HCEC 1CT (cell line): ENCODE data around the gene MRAS.
A peak's percentile ranks its signal among the peaks of the same experiment; 100 is the strongest.
"Not testable (repeated sequence)": the region's sequence is repeated elsewhere in the genome, so short reads cannot be mapped to it uniquely, and the experiment has no call there.

ENCODE experiments used
- DNase-seq: peaks from one replicate; pipeline ENCODE4 v3.0.0-alpha.2; 2017

Gene MRAS

DNA sequence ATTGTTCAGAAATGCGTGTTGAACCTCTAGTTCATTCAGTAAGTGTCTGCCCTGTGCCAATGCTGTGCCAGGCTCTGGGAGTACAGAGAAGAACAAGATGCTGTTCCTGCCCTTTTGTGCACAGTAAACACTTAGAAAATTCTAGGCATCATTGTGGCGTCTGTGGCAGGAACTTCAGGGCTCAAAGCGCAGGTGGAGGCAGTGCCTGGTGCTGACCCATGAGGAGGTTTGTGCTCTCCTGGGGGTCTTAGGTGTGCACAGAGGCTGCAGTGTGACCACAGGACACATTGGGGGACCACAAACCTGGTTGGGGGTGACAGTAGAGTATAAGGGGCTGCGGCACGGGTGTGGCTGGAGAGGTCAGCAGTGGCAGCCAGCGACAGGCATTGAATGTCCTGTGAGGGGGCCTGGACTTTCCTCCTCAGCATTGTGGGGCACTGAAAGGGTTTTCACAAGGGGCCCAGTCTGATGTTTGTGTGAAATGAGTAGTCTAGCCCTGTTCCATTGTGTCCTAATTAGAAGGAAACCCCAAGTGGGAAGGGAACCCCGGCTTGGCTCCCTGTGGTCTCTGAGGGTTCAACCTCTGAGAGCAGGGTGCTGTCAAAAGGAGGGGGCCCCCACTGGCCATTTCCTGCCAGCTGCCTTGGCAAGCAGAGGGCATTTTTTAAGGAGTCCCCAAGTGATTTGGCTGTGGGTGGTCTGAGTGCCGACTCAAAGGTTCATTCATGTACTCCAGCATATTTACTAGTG, 20.9 kb downstream of the MRAS start:
- DNase-seq, result no peak

DNA sequence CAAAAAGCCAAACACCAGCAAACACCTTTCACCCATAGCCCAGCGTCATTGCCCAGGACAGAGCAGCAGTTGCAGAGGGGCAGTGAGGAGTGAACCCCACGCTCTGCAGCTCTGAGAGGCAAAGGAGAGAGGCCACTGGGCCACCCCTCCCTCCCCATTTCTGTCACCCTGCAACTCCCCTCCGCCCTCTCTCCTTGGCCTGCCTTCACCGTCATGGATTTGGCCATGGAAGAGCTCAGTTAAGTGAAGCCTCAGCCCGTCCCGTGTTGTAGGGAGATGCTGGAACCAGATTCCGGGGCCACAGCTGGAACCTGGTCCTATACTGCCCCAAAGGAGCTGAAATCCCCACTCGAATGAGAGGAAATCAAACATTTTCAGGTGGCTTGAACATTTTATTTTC, 21.9 kb downstream of the MRAS start:
- no peak for DNase-seq

DNA sequence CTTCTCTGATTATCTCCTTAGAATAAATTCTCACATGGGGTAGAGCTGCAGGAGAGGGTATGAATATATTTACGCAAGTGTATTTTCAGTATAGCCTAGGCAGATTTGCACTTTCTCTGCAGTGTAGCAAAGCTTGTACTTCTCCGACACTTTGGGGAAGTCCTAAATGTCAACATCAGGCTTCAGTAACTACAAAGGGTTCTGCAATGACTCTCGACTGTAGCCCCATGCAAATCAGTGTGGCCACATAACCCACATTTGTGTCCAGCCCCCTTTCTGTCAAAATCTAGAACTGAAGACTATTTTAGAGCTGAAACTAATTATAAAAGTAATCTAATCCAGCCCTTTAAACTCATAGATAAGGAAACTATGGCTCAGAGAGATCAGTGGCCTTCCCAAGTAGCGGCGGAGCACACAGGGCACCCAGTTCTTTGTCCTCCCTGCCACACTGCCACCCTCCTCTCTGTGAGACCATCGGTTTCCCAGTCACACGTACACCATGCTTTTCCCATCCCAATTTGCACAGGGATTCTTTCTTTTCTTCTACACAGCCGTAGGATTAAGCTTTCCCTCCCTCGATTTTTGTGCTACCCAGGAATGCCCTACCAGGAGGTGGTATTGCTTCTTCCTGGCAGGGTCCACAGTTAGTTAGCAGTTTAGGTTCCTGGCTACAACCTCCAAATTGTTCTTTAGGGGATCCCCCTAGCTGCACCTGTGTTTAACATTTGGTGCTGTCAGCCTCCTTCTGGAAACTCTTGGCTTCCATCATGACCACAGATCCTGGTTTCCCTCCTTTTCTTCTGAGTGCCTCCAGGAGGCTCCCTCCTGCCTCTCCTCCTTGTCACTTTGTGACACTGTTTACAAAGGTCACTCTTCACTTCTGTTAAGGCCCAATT, 22.9 kb downstream of the MRAS start:
- no peak for DNase-seq

DNA sequence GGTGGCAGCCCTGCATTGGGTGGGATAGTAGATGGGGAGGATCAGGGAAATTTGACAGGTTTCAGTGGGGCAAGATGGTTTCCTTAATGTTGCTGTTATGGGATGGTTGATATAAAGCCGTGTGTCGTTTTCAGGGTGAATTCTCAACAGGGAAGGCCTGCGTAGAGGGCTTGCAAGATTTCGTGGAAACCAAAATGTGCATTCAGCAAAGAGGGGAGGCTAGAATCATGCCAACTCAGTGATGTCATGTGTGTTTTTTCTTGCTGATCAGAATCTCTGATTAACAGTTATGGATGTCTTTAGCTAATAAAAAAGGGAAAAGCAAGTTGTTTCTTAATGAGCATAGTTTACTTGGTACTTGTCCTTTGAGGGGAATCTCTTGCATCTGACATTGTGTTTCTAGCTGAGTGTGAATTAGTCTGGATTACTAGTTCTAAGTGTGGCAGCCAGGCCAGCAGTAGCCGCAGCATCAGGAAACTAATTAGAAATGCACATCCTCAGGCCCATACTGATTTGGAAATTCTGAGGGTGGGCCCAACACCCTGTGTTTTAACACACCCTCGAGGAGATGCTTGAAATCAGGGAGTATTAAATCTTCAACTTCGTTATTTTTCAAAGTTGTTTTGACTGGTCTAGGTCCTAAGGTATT, 24.8 kb downstream of the MRAS start:
- no peak for DNase-seq

- no peak for DNase-seq
These were observed 25.3 kb downstream of the MRAS start for GRCh38 chr3:138373736-138374094.

DNA sequence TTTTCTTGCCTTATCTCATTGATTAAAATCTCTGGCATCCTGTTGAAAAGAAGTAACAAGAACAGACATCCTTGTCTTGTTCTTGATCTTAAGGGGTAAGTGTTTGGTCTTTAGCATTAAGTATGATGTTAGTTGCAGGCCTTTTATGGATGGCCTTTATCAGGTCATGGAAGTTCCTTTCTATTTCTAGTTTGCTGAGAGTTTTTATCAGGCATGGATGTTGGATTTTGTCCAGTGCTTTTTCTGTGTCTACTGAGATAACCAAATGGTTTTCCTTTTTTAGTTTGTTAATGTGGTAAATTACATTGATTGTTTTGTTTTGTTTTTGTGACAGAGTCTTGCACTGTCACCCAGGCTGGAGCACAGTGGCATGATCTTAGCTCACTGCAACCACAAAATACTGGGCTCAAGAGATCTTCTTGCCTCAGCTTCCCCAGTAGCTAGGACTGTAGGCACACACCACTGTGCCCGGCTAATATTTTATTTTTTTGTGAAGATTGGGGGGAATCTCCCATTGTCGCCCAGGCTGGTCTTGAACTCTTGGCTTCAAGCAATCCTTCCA, 26.3 kb downstream of the MRAS start:
- no peak for DNase-seq

GRCh38 chr3:138375447-138375846, 27.1 kb downstream of the MRAS start:
- DNase-seq, result no peak

GRCh38 chr3:138376663-138377062, 28.3 kb downstream of the MRAS start:
- DNase-seq, result no peak

- DNase-seq, result not testable (repeated sequence)
These were observed 28.8 kb downstream of the MRAS start for GRCh38 chr3:138377212-138377611.

DNA sequence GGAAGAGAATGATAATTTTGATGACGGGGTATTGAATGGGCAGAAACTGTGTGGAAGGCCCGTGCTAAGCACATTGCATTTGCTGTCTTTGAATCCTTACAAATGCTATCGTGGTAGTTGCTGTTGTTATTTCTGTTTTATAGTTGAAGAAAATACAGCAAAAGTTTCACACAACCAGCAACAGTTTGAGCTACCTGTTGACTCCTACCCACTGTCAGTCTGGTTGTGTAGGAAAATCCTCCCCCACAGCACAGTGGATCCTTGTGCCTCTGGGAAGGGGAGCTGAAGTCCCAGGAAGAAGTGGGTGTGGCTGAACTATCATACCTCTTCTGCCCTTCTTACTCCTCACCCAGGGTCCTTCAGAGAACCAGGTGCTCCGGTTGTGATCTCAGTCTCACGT, 29.4 kb downstream of the MRAS start:
- no peak for DNase-seq

DNA sequence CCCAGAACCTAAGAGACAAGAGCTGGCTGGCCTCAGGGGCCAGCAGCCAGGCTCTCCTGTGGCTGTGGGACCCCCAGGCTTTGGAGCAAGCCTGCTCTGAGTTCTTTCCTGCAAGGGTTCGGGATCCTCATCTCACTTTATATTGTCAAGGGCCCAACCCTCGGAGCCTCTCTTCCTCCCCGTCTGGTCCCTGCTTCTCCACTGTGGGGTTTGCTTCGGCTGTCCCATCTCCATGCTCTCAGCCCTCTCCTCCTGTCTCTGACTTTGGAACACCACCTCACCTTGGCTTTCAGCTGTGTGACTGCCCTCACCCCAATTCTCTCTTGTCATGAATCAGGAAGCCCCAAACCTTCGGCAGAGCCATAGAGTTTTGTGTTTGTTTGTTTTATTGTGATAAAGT, 30.0 kb downstream of the MRAS start:
- no peak for DNase-seq

DNA sequence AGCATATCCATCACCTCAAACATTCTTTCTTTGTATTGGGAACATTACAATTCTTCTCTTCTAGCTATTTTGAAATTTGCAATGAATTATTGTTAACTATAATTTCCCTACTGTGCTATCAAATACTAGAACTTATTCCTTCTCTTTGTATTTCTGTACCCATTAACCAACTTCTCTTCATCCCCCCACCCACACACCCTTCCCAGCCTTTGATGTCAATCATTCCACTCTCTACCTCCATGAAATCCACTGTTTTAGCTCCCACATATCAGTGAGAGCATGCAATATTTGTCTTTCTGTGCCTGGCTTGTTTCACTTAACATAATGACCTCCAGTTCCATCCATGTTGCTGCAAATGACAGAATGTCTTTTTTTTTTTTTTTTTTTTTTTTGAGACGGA, 30.6 kb downstream of the MRAS start:
- no peak for DNase-seq

- DNase-seq, result no peak
These were observed 33.1 kb downstream of the MRAS start for GRCh38 chr3:138381413-138381901.

DNA sequence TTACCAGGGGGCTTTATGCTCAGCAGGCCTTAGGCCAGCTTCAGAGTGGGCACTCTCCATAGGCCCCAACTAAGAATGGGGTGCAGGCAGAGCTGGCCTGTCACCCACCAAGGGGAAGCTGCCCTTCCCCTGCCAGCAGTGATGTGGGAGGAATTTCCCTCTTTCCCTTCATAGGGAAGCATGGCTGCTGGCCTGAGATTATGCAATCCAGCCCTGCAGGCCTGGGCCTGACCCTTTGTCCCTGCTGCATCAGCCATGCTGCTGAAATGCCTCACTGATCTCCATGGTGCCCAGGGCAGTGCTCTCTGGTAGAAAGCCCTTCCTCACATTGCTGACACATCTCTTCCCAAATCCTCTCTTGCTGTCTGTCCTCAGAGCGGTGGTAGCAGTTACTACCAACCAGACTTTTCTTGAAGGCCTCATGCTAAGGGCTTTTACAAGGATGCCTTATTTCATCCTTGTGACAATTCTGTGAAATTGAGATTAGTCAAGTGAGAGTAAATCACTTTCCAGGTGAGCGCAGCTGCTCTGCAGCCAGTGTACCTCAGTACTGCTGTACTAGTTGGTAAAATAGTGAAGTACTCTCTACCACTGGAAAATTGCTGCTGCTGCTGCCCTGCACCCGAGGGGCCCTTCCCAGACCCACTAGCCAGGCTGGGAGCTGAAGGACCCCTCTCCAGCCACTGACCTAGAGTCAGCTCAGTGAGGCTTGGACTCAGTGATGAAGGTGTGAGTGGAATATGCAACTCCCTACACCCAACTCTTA, 33.8 kb downstream of the MRAS start:
- peak; percentile 32 for DNase-seq

DNA sequence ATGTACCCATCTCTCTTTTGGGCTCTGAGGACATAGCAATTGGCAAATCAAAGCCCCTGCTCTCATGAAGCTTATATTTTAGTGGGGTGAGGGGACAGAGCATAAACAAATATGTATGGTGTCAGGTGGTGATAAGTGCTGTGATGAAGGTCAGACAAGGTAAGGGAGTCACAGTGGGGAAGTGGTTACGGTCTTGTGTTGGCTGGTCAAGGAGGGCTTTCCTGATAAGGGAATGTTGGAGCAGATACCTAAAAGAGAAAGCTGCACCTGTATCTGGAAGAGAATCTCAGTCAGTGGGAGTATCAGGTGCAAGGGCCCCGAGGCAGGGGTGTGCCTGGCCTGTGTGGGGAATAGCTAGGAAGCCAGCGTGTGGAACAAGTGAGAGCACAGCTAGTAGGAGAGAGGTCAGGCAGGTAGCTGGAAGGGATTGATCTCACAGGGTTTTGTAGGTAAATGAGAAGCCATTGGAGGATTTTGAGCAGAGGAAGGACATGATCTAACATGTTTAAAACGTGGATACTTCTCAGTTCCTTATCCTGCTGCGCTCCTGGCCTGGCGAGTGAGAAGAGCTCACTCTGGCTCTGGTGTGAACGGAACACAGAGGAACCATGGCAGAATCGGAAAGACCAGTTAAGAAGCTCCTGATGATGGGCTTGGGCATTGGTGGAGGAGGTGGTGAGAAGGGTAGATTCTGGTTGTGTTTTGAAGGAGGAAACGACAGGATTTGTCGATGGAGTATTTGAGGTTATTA, 35.5 kb downstream of the MRAS start:
- no peak for DNase-seq

GRCh38 chr3:138384531-138384930, 36.2 kb downstream of the MRAS start:
- no peak for DNase-seq

DNA sequence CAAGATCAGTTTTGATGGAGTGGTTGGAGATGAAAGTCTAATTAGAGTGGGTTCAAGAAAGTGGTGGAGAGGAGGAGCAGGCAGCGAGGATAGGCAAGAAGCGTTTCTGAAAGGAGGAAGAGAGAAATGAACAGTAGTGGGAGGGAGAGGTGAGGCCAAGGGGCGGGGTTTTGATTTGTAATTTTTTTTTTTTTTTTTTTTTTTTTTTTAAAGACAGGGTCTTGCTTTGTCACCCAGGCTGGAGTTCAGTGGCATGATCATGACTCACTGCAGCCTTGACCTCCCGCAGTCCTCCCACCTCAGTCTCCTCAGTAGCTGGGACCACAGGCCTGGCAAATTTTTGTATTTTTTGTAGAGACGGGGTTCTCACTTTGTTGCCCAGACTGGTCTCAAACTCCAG, 36.6 kb downstream of the MRAS start:
- no peak for DNase-seq

DNA sequence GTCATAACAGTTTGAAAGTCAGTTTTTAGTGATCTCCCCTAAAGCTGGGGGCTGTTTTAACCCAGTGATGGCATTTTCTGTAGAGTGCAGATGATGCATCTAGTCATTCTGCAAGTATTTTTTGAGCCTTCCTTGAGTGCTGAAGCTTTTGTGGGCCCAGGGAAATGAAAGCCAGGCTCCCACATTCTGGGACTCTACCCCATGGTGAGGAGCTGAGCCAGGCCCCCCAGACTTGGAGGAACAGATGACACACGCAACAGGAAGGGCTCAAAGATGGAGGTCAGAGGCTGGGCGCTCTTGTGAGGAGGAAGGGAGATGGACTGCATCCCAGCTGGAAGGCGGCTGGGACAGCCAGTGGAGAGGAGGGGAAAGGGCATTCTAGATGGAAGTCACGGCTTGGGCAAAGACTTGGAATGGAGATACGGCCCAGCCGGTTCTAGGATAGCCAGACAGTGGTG, 40.8 kb downstream of the MRAS start:
- DNase-seq, result no peak

- peak; percentile 74 for DNase-seq
These were observed 41.6 kb downstream of the MRAS start for GRCh38 chr3:138389841-138390581.

- DNase-seq, result no peak
These were observed 42.2 kb downstream of the MRAS start for GRCh38 chr3:138390582-138390932.

DNA sequence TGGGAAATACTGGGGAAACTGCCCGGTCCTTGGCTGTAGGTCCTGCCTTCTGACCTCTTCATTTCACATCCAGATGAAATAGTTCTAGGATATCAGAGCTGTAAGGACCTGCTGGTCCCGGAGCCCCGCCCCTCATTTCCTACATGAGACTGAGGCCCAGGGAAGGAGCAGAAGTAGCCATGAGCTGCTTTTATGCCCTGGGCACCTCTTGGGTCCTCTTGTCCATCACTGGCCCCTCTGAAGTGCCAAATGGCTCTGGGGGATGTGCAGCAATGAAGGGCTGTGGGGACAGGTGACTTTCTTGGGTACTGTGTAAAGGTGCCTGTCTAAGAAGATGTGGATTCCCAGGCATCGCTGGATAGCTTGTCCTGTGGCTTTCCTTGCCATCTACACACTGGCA, 45.8 kb downstream of the MRAS start:
- no peak for DNase-seq
